Stimulated activated CD4-positive, alpha-beta T cell treated with anti-CD3 and anti-CD28 coated beads, Interleukin-15, amount 100 ng/mL, for 1 hour (primary cell): ENCODE measurements around the gene CNKSR3.

Experiments
- DNase-seq, 2 donors: peaks; one replicate each; pipeline ENCODE4 v3.0.0-alpha.2; 2020; ENCODE audit warnings: low read depth in 1 of 2, low spot score in 1 of 2

Gene CNKSR3

DNA sequence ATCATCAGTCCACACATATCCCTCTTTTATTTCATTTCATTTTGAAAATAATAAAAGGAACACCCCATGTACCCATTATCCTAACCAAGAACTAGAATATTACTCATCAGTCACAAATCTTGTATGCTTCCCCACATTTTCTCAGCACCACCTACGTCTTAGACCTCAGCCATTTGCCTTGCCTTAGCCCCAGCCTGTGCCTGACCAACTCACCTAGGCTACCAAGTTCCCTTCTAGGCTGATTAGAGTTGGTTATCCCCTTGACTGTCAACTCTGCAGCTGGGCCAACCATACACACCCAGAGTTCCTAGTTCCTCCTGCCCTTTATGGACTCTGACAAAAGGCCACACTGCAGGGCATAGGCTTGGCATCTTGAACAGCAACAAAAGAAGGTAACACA is 120.5 kb downstream of the CNKSR3 start:
- DNase-seq = no peak

GRCh38 chr6:154388803-154389202 is 121.7 kb downstream of the CNKSR3 start:
- DNase-seq = no peak

DNA sequence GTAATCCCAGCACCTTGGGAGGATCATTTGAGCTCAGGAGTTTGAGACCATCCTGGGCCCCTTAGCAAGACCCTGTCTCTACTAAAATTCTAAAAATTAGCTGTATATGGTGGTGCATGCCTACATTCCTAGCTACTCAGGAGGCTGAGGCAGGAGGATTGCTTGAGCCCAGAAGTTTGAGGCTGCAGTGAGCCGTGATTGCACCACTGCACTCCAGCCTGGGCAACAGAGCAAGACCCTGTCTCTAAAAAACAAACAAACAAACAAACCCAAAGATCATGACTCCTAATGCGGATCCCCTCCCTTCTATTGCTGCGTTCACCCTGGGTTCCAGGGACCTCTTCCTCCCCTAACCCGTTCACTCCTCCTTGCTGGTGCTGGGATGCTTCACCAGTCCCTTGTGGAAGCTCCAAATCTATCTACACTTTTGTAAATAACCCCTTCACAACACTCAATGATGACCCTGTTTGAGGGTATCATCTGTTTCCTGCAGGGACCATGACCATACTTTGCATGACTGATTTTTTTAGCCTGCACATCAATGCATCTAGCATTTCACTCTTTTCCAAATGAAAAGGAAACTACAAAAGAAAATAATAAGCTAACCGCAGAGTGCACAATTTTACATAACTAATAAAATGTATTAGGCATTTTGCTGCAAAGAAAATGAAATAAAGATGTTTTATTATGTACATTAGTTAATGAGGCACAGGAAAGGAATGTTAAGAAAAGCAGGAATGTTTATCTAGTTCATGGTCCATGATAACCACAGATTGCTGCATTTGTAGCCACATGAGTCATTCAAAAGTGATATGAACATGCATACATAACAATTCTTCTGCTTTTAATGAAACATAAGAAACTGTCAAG is 123.4 kb downstream of the CNKSR3 start:
- no peak for DNase-seq

DNA sequence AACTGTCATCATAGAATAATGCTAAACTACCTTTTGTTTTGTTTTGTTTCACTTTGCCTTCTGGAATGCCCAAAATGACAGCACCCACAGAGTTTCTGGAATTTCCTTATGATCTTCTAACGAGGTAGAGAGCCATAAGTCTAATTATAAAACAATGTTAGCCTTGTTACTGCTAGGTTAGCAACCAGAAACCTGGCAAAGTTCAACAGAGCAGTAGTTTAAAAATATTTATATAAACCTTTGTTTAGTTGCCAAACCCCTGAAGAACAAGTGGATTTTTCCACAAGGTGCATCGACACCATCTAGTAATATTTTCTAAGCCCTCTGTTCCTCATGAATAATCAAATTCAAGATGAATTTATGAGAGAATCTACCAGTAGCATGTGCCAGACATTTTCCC is 126.3 kb downstream of the CNKSR3 start:
- no peak for DNase-seq

GRCh38 chr6:154383273-154383672 is 127.2 kb downstream of the CNKSR3 start:
- no peak for DNase-seq

DNA sequence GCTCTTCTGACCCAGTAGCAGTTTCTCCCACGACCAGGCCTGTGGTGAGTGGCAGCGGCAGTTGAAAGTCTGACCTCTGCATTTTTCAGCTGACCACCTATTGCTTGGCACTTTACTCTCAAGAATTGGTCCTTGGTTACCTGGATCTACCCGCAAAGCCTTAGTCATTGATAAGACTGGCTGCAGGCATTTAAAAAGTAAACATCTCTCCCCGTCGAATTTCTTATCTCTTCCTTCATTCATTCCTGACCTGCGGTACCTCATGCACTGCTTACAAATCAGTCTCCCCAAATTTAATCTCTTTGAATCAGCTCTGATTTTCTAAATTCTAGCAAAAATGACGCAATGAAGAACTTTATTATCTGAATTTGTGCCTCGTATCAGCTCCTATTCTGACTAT is 127.7 kb downstream of the CNKSR3 start:
- DNase-seq = no peak

- no peak for DNase-seq
Observed at GRCh38 chr6:154381548-154381947, 128.9 kb downstream of the CNKSR3 start.

DNA sequence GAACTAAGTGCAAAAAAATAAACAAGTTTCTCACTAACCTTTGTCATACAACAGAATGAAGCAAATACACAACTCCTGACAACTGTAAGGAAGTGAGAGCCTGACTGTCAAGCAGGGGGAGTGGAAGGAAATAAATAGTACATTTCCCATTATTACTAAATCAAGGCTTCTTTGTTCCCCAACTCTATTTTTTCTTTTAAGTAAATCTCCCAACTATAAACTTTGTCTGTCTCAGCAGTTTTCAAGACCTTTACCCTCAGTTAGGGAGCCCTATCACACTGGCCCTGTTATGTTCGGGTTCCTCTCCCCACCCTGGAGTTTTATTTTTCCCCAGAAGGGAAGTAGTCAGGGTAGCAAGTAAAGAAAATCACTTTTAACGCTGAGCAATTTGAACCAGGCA is 129.7 kb downstream of the CNKSR3 start:
- DNase-seq = no peak

GRCh38 chr6:154379585-154379984 is 130.9 kb downstream of the CNKSR3 start:
- no peak for DNase-seq

DNA sequence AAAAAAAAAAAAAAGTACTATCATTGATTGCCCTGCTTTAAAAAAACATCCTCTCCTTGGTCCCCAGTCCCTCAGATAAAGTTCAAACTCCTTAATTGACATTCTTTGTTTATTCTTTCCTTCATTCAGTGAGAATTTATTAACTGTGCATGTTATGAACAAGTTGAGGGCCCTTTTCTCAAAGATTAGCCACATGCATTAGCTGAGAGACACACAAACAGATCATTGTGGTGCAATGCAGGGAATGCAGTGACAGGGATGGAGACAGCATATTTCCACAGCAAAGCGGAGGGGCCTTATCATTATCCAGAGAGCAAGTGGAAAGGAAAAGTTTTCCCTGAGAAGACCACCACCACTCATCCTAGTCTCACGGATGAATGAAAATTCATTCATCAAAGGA is 132.0 kb downstream of the CNKSR3 start:
- no peak for DNase-seq

DNA sequence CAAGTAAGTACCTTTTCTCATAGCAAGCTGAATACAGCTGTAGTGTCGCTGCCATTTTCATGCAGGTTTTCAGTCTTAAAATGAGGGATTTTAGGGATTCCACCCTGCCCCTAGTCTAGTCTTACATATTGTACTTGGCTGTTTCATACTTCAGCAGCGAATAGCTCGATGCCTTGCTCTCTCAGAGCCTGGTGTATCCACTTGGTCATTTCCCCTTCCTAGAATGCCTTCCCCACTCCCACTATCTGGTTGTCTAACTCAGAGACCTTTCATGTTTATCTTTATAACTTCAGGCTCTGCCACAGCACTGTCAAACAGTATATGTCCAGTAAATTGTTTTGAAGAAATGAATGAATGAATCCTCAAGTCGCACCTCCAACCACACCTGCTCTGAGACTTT is 132.8 kb downstream of the CNKSR3 start:
- DNase-seq = no peak

- DNase-seq = no peak
Observed at GRCh38 chr6:154373971-154374370, 136.5 kb downstream of the CNKSR3 start.

- DNase-seq = no peak
Observed at GRCh38 chr6:154371281-154371680, 139.2 kb downstream of the CNKSR3 start.

- no peak for DNase-seq
Observed at GRCh38 chr6:154370545-154370944, 139.9 kb downstream of the CNKSR3 start.

- no peak for DNase-seq
Observed at GRCh38 chr6:154367839-154368695, 142.4 kb downstream of the CNKSR3 start.

- no peak for DNase-seq
Observed at GRCh38 chr6:154367336-154367735, 143.1 kb downstream of the CNKSR3 start.

DNA sequence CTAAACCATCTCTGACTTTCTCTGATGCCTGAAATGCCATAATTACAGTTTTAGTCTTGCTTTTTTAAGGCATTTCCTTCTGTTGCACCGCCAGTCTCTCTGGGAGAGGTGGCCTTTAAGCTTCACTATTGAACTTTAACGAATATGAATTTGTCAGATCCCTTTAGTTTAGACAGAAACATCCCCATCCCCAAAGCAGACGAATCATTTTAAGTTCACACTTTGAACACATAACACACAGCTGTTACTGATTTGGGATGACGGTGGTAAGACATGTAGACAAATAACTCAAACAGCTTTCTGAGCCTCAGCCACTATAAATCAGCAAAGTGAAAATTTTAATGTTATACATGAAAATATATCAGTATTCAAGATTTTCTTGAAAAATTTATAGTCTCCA is 146.7 kb downstream of the CNKSR3 start:
- no peak for DNase-seq

- no peak for DNase-seq
Observed at GRCh38 chr6:154361476-154361875, 149.0 kb downstream of the CNKSR3 start.

GRCh38 chr6:154360476-154360875 is 150.0 kb downstream of the CNKSR3 start:
- DNase-seq = no peak

GRCh38 chr6:154359679-154360078 is 150.8 kb downstream of the CNKSR3 start:
- DNase-seq = no peak

- no peak for DNase-seq
Observed at GRCh38 chr6:154359161-154359574, 151.3 kb downstream of the CNKSR3 start.

DNA sequence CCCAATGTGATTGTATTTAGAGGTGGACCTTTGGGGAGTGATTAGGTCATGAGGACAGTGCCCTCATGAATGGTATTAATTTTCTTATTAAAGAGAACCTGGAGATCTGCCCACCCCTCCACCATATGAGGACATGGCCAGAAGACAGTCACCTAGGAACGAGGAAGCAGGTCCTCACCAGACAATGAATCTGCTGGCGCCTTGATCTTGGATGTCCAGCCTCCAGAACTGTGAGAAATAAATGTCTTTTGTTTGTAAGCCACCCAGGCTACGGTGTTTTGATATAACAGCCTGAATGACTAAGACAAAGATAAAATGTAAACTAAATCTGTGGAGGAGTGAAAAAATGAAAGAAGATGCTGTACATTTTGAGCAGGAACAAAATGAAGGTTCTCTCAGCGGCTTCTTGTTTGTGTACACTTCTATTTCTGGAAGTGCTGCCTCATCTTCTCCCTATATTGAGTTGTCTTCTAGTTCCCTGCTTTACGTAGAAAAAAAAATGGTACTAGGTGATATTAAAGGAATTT is 152.4 kb downstream of the CNKSR3 start:
- DNase-seq = no peak
